Measurements from ENCODE around the gene IFNA7. TPM values are rescaled to one million over a fixed set of nuclear protein-coding genes. Genes with fewer than 3 reads are reported as not detected.
"Not testable (repeated sequence)": the region's sequence is repeated elsewhere in the genome, so short reads cannot be mapped to it uniquely, and the experiment has no call there.

The IFNA7 gene
- not detected for total RNA-seq
- polyA plus RNA-seq: not detected

DNA sequence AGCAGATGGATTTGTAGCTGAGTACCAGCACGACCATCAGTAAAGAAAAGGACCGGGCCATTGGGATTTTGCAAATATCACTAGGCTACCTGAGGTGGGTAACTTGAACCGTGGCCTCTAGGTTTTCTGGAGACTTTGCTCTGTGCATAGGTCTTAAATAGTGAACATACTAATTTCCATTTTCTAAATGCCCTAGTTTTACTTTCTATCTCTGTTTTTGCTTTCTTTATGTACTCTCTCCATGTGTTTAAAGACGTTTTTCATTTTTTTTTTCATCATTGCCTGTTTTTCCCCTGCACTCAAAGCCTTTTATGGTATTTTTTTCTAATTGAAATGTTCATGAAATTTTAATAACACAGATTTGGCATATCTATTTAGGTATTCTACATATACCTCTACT, at the start of gene IFNA7:
Gene IFNA7 (minus strand): TSS at position 101 of the 400 bp plus-strand sequence. CDS start 40 bp downstream, at position 61.
- H3K36me3 ChIP-seq (ENCODE audit: control insufficient read depth, insufficient read depth, low read length); H3K27ac ChIP-seq (ENCODE audit: insufficient read depth, low read length, poor library complexity, severe bottlenecking); H3K4me1 Mint-ChIP-seq; ATAC-seq (ENCODE audit: low read depth in 2 of 2); H3K9me3 Mint-ChIP-seq; DNase-seq; H3K27ac Mint-ChIP-seq; H3K4me1 ChIP-seq (ENCODE audit: control insufficient read depth, insufficient read depth, low read length, poor library complexity, severe bottlenecking); H3K4me3 Mint-ChIP-seq; H3K9me3 ChIP-seq (ENCODE audit: control insufficient read depth in 2 of 2, low read length in 2 of 2); H3K27me3 ChIP-seq (ENCODE audit: control insufficient read depth, insufficient read depth, low read length); H3K36me3 Mint-ChIP-seq; H3K4me3 ChIP-seq (ENCODE audit: low read depth, low read length): not testable (repeated sequence)
- peaks cover 23% of the 10 kb centered on the region for H3K27me3 Mint-ChIP-seq

- no peak overlapping the region for H3K4me3 Mint-ChIP-seq
- DNase-seq (no peak), ATAC-seq (ENCODE audit: low read depth in 2 of 2) (no peak)
- Histone ChIP-seq H3K27ac (ENCODE audit: insufficient read depth, low read length, poor library complexity, severe bottlenecking) (no peak overlapping the region), H3K9me3 (ENCODE audit: control insufficient read depth in 2 of 2, low read length in 2 of 2) (no peaks in the 10 kb centered on the region), H3K27me3 (ENCODE audit: control insufficient read depth, insufficient read depth, low read length) (peaks cover 3% of the 10 kb centered on the region), H3K4me1 (ENCODE audit: control insufficient read depth, insufficient read depth, low read length, poor library complexity, severe bottlenecking) (no peaks in the 10 kb centered on the region), H3K4me3 (ENCODE audit: low read depth, low read length) (no peak overlapping the region), H3K36me3 (ENCODE audit: control insufficient read depth, insufficient read depth, low read length) (no peaks in the 10 kb centered on the region)
- H3K9me3 Mint-ChIP-seq: no peaks in the 10 kb centered on the region
- H3K4me1 Mint-ChIP-seq: peaks cover 0 to 5% (median 4%) of the 10 kb centered on the region in 4 donors
- peaks cover 28% of the 10 kb centered on the region for H3K27me3 Mint-ChIP-seq
- H3K27ac Mint-ChIP-seq: no peak overlapping the region
- H3K36me3 Mint-ChIP-seq: no peaks in the 10 kb centered on the region
Observed at GRCh38 chr9:21251638-21252037, 49.6 kb upstream of the IFNA7 start.

DNA sequence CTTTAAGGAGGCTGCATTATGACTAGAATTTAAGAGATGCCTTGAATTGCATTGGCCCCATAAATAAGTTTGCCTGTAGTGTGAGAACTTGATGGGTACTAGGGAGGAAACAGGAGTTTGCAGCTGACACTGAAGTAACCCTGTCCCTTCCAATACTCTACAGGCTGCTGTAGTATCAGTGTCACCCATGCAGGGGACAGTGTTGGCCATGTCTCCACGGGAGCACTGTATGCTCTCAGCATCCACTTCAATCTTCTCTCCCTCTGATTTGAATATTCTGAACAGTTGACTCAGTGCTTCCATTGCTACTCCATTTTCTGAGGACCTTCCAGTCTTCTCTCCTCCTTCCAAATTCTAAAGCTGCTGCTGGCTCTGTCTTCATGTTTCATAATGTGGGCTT, 49.2 kb upstream of the IFNA7 start:
- Mint-ChIP-seq H3K4me3 (no peak overlapping the region), H3K27me3 (peaks cover 24% of the 10 kb centered on the region), H3K36me3 (no peaks in the 10 kb centered on the region), H3K4me1 (peaks cover 0 to 5% (median 4%) of the 10 kb centered on the region in 4 donors), H3K27ac (no peak overlapping the region), H3K9me3 (peaks cover 0 to 2% (median 0%) of the 10 kb centered on the region in 7 donors)
- no peak overlapping the region for H3K4me3 ChIP-seq (ENCODE audit: low read depth, low read length)
- ATAC-seq (ENCODE audit: low read depth in 2 of 2) (no peak), DNase-seq (no peak)
- H3K9me3 ChIP-seq (ENCODE audit: control insufficient read depth in 2 of 2, low read length in 2 of 2): no peaks in the 10 kb centered on the region
- no peak overlapping the region for H3K27ac ChIP-seq (ENCODE audit: insufficient read depth, low read length, poor library complexity, severe bottlenecking)
- H3K36me3 ChIP-seq (ENCODE audit: control insufficient read depth, insufficient read depth, low read length): no peaks in the 10 kb centered on the region
- no peaks in the 10 kb centered on the region for H3K4me1 ChIP-seq (ENCODE audit: control insufficient read depth, insufficient read depth, low read length, poor library complexity, severe bottlenecking)
- H3K27me3 ChIP-seq (ENCODE audit: control insufficient read depth, insufficient read depth, low read length): peaks cover 3% of the 10 kb centered on the region

- no peak overlapping the region for H3K4me3 ChIP-seq (ENCODE audit: low read depth, low read length)
- peaks cover 5% of the 10 kb centered on the region for H3K27me3 ChIP-seq (ENCODE audit: control insufficient read depth, insufficient read depth, low read length)
- H3K27ac Mint-ChIP-seq: no peak overlapping the region
- H3K27me3 Mint-ChIP-seq: peaks cover 21% of the 10 kb centered on the region
- peaks cover 0 to 5% (median 0%) of the 10 kb centered on the region in 7 donors for H3K9me3 Mint-ChIP-seq
- no peak overlapping the region for H3K27ac ChIP-seq (ENCODE audit: insufficient read depth, low read length, poor library complexity, severe bottlenecking)
- no peaks in the 10 kb centered on the region for H3K4me1 ChIP-seq (ENCODE audit: control insufficient read depth, insufficient read depth, low read length, poor library complexity, severe bottlenecking)
- H3K9me3 ChIP-seq (ENCODE audit: control insufficient read depth in 2 of 2, low read length in 2 of 2): no peaks in the 10 kb centered on the region
- no peaks in the 10 kb centered on the region for H3K36me3 ChIP-seq (ENCODE audit: control insufficient read depth, insufficient read depth, low read length)
- H3K36me3 Mint-ChIP-seq: no peaks in the 10 kb centered on the region
- DNase-seq (no peak), ATAC-seq (ENCODE audit: low read depth in 2 of 2) (no peak)
- H3K4me3 Mint-ChIP-seq: no peak overlapping the region
- no peaks in the 10 kb centered on the region for H3K4me1 Mint-ChIP-seq
Observed at GRCh38 chr9:21244836-21245235, 42.8 kb upstream of the IFNA7 start.

GRCh38 chr9:21239911-21240310, 37.9 kb upstream of the IFNA7 start, which contains the start of gene IFNA14:
IFNA14 (minus strand) TSS chr9:21240005; CDS start chr9:21239935, 70 bp downstream.
- DNase-seq (no peak), ATAC-seq (ENCODE audit: low read depth in 2 of 2) (no peak)
- H3K9me3 Mint-ChIP-seq: peaks cover 0 to 2% (median 0%) of the 10 kb centered on the region in 7 donors
- H3K36me3 Mint-ChIP-seq: no peaks in the 10 kb centered on the region
- H3K4me3 Mint-ChIP-seq: no peak within 1 kb of the TSS
- Histone ChIP-seq H3K4me3 (ENCODE audit: low read depth, low read length) (no peak within 1 kb of the TSS), H3K36me3 (ENCODE audit: control insufficient read depth, insufficient read depth, low read length) (no peaks in the 10 kb centered on the region), H3K27ac (ENCODE audit: insufficient read depth, low read length, poor library complexity, severe bottlenecking) (no peak within 1 kb of the TSS), H3K4me1 (ENCODE audit: control insufficient read depth, insufficient read depth, low read length, poor library complexity, severe bottlenecking) (no peaks in the 10 kb centered on the region), H3K9me3 (ENCODE audit: control insufficient read depth in 2 of 2, low read length in 2 of 2) (no peaks in the 10 kb centered on the region), H3K27me3 (ENCODE audit: control insufficient read depth, insufficient read depth, low read length) (peaks cover 11% of the 10 kb centered on the region)
- H3K27ac Mint-ChIP-seq: no peak within 1 kb of the TSS
- peaks cover 0 to 6% (median 2%) of the 10 kb centered on the region in 4 donors for H3K4me1 Mint-ChIP-seq
- H3K27me3 Mint-ChIP-seq: peaks cover 33% of the 10 kb centered on the region

DNA sequence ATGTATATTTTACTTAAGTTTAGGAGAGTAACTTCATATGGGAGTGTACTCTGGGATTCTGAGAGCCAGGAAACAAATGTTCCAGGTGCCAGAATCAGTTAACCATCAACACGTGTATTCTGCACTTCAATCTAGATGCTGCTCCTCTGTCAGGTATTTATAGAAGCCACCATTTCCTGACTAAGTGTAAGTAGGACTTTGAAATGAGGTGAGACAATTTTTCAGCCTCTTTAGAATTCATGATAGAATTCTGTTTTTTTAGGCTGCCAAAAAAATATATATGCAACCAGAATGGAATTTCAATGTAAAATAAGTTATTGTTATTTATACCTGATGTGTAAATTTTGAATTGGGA, 34.3 kb upstream of the IFNA7 start:
- H3K27ac ChIP-seq (ENCODE audit: insufficient read depth, low read length, poor library complexity, severe bottlenecking); H3K4me3 Mint-ChIP-seq; H3K27me3 ChIP-seq (ENCODE audit: control insufficient read depth, insufficient read depth, low read length); H3K9me3 Mint-ChIP-seq; H3K36me3 Mint-ChIP-seq; H3K4me1 Mint-ChIP-seq; H3K27ac Mint-ChIP-seq; H3K4me3 ChIP-seq (ENCODE audit: low read depth, low read length); H3K36me3 ChIP-seq (ENCODE audit: control insufficient read depth, insufficient read depth, low read length); H3K9me3 ChIP-seq (ENCODE audit: control insufficient read depth in 2 of 2, low read length in 2 of 2); ATAC-seq (ENCODE audit: low read depth in 2 of 2); H3K4me1 ChIP-seq (ENCODE audit: control insufficient read depth, insufficient read depth, low read length, poor library complexity, severe bottlenecking); DNase-seq: not testable (repeated sequence)
- peaks cover 30% of the 10 kb centered on the region for H3K27me3 Mint-ChIP-seq

GRCh38 chr9:21235468-21236359, 33.7 kb upstream of the IFNA7 start:
- not testable (repeated sequence) for H3K4me3 ChIP-seq (ENCODE audit: low read depth, low read length); H3K27me3 ChIP-seq (ENCODE audit: control insufficient read depth, insufficient read depth, low read length); H3K27ac Mint-ChIP-seq; H3K4me1 ChIP-seq (ENCODE audit: control insufficient read depth, insufficient read depth, low read length, poor library complexity, severe bottlenecking); H3K27ac ChIP-seq (ENCODE audit: insufficient read depth, low read length, poor library complexity, severe bottlenecking); H3K9me3 Mint-ChIP-seq; H3K36me3 Mint-ChIP-seq; H3K4me1 Mint-ChIP-seq; H3K36me3 ChIP-seq (ENCODE audit: control insufficient read depth, insufficient read depth, low read length); H3K9me3 ChIP-seq (ENCODE audit: control insufficient read depth in 2 of 2, low read length in 2 of 2)
- peak overlapping the region in 2 of 4 donors; percentile 0 to 9 for H3K4me3 Mint-ChIP-seq
- ATAC-seq (ENCODE audit: low read depth in 2 of 2) (peak; percentile 40 to 66), DNase-seq (peak in 2 of 3 donors; percentile 28 to 50)
- H3K27me3 Mint-ChIP-seq: peaks cover 30% of the 10 kb centered on the region

Data from CD4-positive, CD25-positive, alpha-beta regulatory T cell (primary cell).